ENCODE measurements around the gene TYK2. TPM values are rescaled to one million over a fixed set of nuclear protein-coding genes. Genes with fewer than 3 reads are reported as not detected.

Gene TYK2
- total and polyA plus RNA-seq, 2 of the 13 experiments (the other 11 are each of a cell fraction or from before 2014, with no cell fraction given) = 38.8 to 60.1 TPM

DNA sequence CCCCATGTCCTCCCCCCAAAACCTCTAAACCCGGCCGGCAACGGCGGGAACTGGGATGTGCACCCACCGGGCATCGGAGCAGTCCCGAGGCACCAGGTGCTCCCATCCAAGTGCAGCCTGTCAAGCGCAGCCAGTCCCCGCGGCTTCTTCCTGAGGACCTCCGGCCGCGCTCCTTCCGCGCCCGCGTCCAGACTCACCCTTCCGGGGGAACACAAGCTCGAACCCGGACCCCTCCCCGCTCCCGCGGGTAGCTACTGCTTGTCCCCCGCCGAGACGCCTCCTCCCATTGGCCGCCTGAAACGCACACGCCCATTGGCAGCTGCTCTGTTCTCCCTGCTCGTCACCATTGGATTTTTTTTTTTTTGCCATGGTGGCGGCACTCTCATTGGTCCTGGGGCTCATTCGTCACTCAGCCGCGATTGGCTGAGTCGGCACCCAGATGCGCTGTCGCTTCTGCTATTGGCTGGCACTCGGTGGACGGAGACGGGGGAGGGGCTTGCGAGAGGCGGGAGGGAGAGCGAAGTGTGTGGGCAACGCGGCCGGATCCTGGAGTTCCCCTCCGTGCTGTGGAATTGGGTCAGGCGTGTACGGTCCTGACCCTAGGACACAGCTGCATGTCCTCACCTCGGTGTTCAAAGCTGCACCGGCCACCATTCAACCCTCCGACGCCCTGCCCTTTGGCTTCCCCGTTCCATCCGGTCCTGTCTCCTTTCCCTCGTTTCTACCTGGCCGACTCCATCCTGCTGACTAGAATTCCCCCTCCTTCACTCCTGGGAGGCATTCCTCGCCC, at the start of gene TYK2 (continued):
- TF ChIP-seq U2AF1 (optimal IDR thresholded peaks at IDR 0.05; ENCODE audit: low read depth, low read length) (no peak), GPN1 (CRISPR knock-in tag; IDR thresholded peaks at IDR 0.05; ENCODE audit: borderline replicate concordance) (no peak), ZNF317 (CRISPR knock-in tag; IDR thresholded peaks at IDR 0.05) (no peak; the same call in 1 of the 2 replicates), TRAFD1 (CRISPR knock-in tag; IDR thresholded peaks at IDR 0.05; ENCODE audit: borderline replicate concordance) (no peak), CHCHD3 (CRISPR knock-in tag; IDR thresholded peaks at IDR 0.05) (0 out of 2 replicates have a peak, but pooled peaks have one; percentile 23), POLR2AphosphoS2 (IDR thresholded peaks at IDR 0.05; ENCODE audit: low read depth, low read length) (no peak), REXO4 (CRISPR knock-in tag; IDR thresholded peaks at IDR 0.05; ENCODE audit: borderline replicate concordance) (no peak), ZNF740 (CRISPR knock-in tag; IDR thresholded peaks at IDR 0.05) (no peak), U2AF2 (IDR thresholded peaks at IDR 0.05; ENCODE audit: low read depth, low read length) (no peak), ARNT2 (CRISPR knock-in tag; IDR thresholded peaks at IDR 0.05; ENCODE audit: low read depth) (peak; percentile 81), HNRNPK (IDR thresholded peaks at IDR 0.05; ENCODE audit: low read depth, low read length, poor library complexity, severe bottlenecking) (no peak), ZNF205 (CRISPR knock-in tag; IDR thresholded peaks at IDR 0.05) (no peak), ARID2 (CRISPR knock-in tag; IDR thresholded peaks at IDR 0.05; ENCODE audit: borderline replicate concordance) (peak; percentile 22; the same call in 1 of the 2 replicates), TBP (CRISPR knock-in tag; IDR thresholded peaks at IDR 0.05) (no peak), ZNF512B (CRISPR knock-in tag; IDR thresholded peaks at IDR 0.05; ENCODE audit: borderline replicate concordance) (no peak), ZNF263 (CRISPR knock-in tag; IDR thresholded peaks at IDR 0.05) (peak; percentile 70), ZNF605 (CRISPR knock-in tag; IDR thresholded peaks at IDR 0.05) (no peak), ZNF101 (CRISPR knock-in tag; IDR thresholded peaks at IDR 0.05; ENCODE audit: borderline replicate concordance, low read depth) (no peak)
- TF ChIP-seq, protein P1, sequence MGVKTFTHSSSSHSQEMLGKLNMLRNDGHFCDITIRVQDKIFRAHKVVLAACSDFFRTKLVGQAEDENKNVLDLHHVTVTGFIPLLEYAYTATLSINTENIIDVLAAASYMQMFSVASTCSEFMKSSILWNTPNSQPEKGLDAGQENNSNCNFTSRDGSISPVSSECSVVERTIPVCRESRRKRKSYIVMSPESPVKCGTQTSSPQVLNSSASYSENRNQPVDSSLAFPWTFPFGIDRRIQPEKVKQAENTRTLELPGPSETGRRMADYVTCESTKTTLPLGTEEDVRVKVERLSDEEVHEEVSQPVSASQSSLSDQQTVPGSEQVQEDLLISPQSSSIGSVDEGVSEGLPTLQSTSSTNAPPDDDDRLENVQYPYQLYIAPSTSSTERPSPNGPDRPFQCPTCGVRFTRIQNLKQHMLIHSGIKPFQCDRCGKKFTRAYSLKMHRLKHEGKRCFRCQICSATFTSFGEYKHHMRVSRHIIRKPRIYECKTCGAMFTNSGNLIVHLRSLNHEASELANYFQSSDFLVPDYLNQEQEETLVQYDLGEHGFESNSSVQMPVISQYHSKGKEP (CRISPR knock-in tag; IDR thresholded peaks at IDR 0.05) = 0 out of 2 replicates have a peak, but pooled peaks have one; percentile 46
- TF ChIP-seq, protein P2, sequence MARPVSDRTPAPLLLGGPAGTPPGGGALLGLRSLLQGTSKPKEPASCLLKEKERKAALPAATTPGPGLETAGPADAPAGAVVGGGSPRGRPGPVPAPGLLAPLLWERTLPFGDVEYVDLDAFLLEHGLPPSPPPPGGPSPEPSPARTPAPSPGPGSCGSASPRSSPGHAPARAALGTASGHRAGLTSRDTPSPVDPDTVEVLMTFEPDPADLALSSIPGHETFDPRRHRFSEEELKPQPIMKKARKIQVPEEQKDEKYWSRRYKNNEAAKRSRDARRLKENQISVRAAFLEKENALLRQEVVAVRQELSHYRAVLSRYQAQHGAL (CRISPR knock-in tag; IDR thresholded peaks at IDR 0.05; ENCODE audit: not compliant biosample characterization) = no peak
